DMS 273 (cell line): ENCODE results near the gene CNST.

Source experiments
- DNase-seq: peaks from one replicate; lab custom pipeline; 2025; ENCODE audit not compliant: unreplicated experiment; lab: John Stamatoyannopoulos, UW

CNST gene

DNA sequence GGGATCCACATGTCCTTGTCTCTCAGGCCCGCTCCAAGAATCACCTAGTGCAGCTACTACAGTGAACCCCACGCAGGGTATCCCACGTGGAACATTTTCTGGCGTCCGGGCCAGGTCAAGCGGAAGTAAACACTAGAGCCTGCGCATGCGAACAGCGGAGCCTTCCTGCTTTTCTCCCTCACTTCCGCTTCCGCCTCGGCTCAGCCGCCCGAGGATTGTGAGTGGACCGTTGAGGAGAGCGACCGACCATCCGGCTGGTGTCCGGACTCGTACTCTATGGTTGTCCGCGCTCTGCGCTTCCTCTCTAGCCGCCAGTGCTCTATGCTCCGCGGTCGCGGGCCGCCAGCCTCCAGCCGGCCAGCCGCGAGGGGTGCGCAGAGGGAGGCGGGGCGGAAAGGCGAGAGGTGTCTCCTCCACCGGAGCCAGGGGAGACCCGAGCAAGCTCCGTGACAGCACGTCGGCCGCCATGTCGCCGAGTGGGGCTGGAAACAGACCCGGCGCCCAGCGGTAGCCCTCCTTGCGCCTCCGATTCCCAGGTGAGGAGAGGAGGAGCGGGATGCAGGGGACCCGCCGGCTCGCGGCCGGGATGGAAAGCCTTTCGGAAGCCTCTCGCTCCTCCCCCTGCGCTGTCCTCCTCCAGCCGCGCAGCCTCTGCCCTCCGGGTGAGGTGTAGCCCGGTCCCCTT, at the start of gene CNST, which contains the start of gene TFB2M:
Gene CNST, plus strand, starts transcription at position 329 of the 685 bp plus-strand sequence. CDS start 25,107 bp downstream, outside the sequence.
Gene TFB2M, minus strand, starts transcription at position 134 of the 685 bp plus-strand sequence. Its CDS starts 123 bp downstream, at position 11.
- DNase-seq: peak; percentile 100

- DNase-seq: no peak
Measured at GRCh38 chr1:246517391-246517790, 48.9 kb upstream of the CNST start.

- DNase-seq: no peak
Measured at GRCh38 chr1:246518456-246519205, 47.6 kb upstream of the CNST start.

- no peak for DNase-seq
Measured at GRCh38 chr1:246519514-246519913, 46.7 kb upstream of the CNST start.

- no peak for DNase-seq
Measured at GRCh38 chr1:246526380-246526779, 39.9 kb upstream of the CNST start.

- DNase-seq: no peak
Measured at GRCh38 chr1:246526915-246527314, 39.3 kb upstream of the CNST start.

DNA sequence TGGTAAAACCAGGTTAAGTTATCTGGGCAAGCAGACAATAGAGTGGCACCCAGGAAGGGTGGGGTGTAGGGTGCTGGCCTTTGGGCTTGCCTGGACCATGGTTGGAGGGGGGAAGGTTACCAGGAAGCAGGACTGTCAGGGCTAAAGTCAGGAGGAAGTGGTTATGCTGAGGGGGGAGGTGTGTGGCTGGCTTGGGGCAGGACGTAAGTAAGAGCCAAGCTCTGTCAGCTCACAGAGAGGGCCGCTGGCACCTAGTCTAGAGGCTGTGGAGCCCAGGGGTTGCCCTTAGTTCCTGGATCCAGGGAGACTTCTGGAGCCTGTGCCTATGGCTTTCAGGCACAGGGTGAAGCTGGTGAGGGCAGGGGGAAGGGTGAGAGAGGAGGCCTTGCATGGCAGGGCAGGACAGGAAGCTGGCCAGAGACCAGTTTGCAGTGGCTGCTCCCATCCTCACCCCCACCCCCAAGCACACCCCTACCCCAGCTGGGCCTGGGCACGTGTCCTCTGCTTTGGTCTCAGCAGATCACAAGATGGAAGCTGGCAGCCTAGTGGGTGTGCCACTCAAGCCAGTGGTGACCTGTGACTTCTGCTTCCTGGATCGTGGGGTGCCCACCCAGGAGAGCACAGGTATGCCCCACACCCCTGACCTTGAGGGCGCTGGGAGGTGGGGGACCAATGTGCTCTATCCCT, 38.7 kb upstream of the CNST start:
- DNase-seq: no peak

DNA sequence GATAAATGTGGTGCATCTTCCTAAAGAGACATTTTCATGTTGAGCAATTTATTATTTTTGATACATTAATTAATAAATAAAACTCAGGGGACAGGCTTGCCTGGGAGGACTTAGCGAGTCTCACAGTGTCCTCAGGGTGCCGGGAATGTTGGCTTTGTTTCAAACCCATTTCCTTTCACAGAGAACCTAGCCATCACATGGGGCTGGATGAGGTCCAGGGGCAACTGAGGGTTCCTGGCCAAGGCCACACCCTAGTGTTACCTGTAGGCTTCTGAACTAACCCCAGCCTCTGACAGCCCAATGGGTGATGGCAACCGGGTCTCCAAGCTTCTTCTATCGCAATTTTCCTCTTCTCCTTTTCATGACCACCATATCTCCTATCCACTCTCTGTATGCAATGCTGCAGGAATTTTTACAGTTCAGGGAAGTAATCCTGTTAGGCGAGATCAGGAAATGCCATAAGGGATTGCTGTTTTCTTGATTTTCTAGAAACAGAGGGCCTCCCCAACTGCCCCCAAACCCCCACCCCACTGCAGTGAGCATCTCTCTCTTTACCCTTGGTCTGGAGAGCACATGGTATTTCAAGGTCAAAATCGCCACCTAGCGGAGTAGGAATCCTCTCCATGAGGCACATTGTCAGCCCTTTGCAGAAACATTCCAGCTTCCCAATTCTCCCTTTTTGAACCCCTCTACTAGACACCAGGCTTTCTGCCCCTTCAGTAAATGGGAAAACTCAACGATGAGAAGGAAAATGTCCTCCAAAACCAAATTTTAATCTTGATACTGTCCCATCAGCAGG, 37.1 kb upstream of the CNST start:
- no peak for DNase-seq

DNA sequence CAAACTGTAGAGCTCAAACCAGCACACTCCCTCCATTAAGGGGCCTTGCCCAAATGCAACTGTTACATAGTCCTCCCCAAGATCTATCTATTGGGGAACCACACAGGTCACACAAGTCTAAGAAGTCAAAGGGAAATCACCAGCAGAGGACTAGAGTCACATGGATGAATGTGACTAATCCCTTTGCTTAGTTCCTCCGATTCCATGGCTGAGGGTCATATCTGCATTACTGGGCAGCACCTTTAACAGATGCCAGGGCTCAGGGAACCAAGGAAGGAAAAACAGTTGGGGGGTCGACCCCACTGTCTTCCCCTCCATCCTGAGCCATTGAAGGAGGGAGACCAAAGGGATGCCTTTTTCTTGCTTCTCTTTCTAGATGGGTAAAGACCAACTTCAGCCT, 35.8 kb upstream of the CNST start:
- no peak for DNase-seq

DNA sequence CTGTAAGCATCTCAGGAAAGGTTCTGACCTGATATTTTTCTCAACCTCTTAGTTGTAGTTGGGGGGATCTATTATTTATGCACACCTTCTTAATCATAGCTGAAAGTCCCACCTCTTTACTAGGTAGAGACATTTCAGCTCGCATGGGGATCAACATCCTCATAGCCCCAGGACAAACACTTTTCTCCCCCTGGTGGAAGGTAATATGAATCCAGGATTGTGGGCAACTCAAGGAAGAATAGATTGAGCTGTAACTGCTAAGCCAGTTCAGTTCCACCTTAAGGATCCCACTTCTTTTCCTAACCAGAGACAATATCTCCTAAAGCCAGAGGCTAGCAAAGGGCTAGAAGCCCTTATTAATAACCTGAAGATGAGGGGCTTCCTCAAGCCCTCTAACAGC, 33.7 kb upstream of the CNST start:
- DNase-seq: no peak

- no peak for DNase-seq
Measured at GRCh38 chr1:246533371-246533905, 32.8 kb upstream of the CNST start.

DNA sequence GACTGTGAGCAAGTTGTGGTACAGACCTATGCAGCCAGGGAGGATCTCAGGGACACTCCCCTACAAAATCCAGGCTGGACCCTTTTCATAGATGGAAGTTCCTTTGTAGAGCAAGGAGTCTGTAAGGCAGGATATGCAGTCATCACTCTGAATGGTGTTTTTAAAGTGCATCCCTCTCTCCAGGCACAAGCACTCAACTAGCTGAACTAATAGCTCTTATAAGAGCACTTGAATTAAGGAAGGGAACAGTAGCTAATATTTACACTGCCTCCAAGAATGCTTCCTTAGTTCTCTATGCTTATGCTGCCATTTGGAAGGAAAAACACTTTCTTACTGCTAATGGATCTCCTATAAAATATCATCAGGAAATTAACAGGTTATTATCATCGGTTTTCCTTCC, 32.1 kb upstream of the CNST start:
- no peak for DNase-seq

DNA sequence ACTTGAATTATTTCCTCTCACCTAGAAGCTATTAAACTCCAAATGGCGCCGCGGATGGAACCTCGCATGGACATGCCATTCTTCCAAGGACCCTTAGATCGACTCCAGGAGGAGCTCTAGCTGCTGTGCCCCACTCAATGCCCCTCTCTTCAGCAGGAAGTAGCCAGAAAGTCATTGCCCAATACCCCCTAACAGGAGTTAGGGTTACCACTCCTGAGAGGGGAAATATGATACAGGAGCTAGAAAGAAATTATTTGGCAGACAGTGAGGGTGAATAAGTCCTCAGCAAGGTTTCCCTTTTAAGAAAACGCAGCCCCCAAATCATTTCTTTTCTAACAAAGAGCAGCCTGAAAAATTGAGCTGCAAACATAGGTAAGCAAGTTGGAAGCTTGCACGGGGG, 28.8 kb upstream of the CNST start:
- DNase-seq: no peak

- DNase-seq: no peak
Measured at GRCh38 chr1:246537887-246538286, 28.4 kb upstream of the CNST start.

- DNase-seq: no peak
Measured at GRCh38 chr1:246540738-246541491, 25.3 kb upstream of the CNST start.

- DNase-seq: no peak
Measured at GRCh38 chr1:246544001-246544400, 22.3 kb upstream of the CNST start.

DNA sequence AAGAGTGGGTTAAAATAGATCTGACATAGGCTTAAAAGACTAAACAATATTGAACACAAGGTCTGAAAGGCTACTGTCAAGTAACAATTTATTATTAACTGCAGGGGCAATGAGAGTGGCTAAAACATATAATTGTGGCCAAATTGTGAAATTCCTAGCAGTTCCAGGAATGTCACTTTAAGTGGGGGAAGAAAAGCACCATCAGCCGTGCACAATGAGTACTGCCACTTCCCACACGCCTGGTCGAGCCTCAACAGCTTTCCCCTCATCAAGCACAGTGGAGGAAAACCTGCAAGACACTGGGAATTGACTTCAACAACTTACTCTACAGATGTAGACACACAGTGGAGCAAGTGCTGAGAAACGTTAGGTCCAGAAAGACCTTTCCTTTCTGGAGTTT, 16.6 kb upstream of the CNST start:
- DNase-seq: no peak

DNA sequence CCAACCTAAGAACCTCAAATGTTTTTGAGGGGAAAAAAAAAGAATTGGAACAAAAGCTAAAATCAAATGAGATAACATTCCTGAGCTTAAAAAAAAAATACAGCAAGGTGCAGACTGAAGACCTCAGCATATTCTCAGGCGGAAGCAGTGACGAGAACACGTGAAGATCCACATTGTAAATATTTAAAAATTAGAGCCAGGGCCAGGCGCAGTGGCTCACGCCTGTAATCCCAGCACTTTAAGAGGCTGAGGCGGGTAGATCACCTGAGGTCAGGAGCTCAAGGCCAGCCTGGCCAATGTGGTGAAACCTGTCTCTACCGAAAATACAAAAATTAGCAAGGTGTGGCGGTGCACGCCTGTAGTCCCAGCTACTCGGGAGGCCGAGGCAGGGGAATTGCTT, 15.9 kb upstream of the CNST start:
- no peak for DNase-seq

- no peak for DNase-seq
Measured at GRCh38 chr1:246552110-246552509, 14.1 kb upstream of the CNST start.

DNA sequence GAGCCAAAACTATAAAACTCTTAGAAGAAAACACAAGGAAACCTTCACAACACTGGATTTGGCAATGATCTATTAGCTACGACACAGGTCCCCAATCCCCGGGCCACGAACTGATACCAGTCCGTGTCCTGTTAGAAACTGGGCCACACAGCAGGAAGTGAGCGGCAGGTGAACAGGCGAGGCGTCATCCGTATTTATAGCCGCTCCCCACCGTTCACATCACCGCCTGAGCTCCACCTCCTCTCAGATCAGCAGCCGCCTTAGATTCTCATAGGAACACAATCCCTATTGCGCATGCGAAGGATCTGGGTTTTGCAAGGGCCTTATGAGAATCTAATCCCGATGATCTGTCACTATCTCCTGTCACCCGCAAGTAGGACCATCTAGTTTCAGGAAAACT, 12.1 kb upstream of the CNST start:
- no peak for DNase-seq
